SKM-1 treated with dmso at 0.1 percent for 144 hours (cell line): ENCODE results near the gene DUSP2.
A peak's percentile ranks its signal among the peaks of the same experiment; 100 is the strongest.

ENCODE experiments used
- DNase-seq: peaks from one replicate; lab custom pipeline; 2025; ENCODE audit not compliant: unreplicated experiment; lab: John Stamatoyannopoulos, UW

DUSP2 gene

DNA sequence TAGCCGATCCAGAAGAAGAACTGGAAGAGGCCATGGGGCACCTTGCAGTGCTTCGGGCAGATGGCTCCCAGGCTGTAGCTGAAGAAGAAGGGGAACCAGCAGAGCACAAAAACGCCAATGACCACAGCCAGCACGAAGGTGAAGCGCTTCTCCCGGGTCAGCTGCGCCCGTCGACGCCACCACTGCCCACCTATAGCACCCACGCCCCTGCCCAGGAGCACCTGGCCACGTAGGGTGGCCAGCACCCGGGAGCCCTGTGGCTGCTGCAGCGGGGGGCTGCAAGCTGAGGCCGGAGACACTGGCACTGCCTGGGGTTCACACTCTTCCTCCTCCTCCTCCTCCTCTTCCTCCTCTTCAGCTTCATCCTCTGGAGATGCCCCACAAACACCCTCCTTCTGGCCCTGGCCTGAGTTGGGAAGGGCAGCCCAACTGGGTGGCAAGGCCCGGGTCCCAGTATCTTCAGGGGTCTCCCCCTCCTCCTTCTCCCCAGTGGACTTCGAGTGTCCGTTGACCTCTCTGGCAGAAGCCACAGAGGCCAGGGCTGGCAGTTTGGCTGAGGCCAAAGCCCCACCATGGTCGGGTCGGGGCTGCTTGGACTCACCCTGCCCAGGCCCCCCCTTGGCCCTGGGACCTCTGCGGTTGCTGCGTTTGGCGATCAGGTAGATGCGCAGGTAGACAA, 30.2 kb downstream of the DUSP2 start:
- no peak for DNase-seq

DNA sequence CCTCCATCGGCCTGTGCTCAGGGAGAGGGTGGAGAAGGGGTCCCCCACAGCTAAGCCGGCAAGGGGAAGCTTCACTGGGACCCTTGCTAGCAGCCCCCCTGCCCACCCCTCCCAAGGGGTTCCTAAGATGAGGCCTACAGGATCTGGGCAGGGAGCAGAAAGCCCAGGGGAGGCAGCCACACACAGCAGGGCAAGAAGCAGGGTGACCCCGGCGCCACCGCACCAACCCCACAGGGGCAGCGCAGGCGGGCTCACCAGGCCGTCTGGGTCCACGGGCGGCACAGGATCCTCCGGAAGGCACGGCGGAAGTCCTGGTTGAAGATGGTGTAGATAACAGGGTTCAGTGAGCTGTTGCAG, 30.7 kb downstream of the DUSP2 start:
- DNase-seq = no peak

DNA sequence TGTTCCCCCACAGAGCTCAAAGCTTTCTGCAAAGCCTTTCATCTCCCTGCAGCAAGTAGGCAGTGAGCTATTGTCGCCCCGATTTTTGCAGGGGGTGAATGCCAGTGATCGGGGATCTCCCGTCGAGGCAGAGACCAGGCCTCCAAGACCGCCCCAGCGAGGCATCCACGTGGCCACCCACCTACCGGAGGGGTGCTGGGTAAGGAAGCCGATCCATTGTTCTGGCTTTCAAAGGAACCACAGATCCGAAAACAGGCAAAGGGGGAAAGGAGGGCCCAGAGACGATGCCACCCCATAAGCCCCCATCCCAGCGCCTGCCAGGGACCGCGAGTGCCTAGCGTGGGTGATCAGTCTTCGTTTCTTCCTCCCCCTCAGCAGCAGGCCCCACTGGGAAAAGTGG, 31.3 kb downstream of the DUSP2 start:
- no peak for DNase-seq

DNA sequence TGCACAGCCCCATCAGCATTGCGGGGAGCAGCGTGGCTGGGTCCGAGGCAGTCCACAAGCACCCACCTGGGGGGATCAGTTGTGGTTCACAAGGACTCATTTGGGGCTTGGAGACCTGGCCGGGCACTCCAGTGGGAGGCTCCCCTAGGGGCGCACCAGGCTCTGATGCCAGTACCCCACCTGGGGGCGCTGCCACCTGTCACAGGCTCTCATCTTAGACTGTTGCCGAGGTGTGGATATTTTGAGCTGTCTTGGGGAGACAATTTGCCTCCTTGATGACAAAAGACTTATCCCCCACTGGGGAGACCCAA, 31.9 kb downstream of the DUSP2 start:
- DNase-seq = no peak

DNA sequence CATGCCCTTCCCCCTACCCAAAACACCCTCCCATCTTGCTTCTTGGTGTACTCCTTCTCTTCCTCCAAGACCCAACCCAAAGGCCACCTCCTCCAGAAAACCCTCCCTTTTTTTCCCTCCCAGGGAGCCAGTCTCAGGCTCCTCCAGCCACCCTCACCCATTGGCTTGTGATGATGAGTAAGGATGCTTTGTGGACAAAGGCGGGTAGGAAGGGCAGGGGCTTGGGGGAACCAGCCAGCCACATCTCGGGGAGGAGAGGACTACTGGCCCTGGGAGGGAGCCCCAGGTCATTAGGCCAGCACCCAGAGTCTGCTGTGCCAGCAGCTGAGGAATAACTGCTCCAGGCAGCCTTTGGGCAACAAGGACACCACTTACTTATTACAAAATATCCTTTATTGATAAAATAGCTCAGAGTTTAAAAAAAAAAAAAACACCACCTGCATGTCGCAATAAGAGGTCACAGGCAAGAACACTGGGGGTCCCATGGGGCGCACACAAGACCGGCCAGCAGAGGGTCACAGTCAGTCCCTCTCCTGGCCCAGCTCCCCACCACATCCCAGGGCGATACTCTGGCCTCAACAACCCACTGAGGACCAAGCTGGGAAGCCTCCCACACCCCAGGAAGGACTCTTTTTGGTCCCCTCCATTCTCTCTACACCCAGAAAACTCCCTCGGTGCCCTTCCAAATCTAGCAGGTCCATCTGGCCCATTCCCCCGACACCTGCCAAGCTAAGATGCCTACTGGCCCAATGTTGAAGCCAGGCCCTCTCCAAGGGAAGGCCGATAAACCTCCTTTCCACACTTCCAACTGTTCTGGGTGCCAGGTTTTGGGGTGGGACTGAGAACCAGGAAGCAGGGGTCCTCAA, 32.5 kb downstream of the DUSP2 start:
- DNase-seq = no peak

DNA sequence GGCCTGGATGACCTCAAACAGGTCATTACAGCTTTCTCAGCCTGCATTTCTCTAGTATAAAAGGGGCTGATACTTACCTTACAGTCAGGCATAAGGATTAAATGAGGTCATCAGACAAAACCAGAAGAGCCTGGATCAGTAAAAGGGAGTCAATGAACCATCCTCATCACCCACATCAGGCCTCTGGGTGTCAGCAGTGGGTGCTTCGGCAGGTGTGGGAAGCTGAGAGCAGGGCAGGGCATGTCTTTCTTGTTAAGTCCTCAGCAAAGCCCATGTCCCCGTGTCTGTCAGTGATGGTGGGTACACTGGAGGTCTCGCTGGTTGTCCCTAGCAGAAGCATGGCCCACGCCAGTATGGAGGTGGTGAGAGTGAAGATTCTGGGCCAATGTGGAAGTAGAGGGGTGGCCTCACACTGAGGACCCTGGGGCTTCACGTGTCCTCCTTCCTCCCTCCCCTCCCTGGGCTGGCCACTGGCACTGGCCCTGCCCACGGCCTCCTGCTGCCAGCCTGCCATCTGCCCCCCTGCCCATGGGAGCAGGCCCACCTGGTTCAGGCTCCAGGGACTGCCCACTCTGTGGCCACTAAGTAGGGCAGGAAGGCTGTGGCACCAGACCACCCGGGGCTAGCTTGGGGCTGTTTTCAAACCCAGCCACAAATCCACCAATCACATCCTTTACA, 33.3 kb downstream of the DUSP2 start:
- DNase-seq = no peak

DNA sequence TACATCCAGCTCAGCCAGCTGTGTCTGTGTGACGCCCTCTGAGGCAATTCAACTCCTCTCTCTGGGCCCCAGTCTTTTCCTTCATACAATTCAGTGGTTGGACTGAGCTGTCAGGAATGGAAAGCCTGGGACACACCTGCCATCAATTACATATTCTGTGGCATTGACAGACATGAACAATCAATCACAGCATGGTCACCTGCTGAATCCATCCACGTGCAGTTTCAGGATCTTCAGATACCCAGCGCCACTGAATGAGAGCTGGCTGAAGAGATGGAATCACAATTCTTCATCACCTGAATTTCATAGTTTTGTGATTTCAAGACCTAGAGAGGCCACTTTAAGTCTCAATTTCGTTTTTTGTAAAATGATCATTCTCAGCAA, 34.0 kb downstream of the DUSP2 start:
- no peak for DNase-seq

DNA sequence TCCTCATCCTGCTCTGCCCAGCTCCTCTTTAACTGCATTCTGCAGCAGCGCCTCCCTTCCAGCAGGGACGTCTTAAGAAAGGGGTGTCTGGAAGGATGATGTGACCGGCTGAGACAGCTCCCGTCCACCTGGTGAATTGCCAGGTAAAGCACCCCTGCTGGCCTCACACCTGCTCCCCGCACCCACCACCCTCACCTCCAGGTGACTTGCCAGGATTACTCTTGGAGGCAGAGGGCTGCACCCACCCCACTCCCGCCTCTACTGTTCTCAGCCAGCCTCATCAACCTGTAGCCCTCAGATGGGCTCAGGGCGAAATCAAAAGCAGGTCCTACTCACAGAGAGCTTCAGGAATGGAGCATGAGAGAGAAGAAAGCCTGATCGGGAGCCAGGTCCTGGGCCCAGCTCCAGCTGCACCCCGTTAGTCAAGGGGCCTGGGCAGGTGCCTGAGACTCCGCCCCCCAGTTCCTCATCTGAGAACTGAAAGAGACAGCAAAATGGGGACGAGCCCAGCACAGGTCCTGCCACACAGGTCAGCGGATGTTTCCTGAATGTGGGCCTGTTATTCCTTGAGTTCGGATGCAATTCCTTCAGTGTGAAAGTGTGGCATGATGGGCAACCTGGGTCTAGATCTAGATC, 34.5 kb downstream of the DUSP2 start:
- no peak for DNase-seq

DNA sequence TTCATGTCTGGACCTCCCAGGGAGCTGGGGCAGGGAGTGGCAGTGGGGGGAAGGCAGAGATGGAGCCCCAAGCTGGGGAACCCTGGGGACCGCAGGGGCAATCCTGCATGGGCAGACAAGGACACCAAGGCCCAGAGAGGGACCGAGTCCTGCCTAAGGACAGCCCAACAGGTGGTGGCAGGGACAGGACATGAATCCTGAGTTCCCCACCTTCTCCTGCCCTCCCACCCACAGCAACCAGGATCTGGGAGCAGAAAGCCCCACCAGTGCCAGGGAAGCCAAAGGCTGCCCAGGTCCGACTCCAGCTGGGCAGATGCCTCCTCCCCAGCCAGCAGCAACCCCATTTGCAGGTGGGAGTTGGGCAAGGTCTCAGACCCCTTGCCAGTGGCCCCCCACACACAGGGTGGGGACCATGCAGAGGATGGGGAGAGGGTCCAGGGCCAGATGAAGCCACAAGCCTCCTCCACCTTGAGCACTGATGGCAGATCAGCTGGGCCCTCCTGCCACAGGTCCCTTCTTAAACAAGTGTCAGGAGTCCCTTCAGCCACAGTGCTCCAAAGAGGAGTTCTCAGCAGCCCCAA, 35.2 kb downstream of the DUSP2 start:
- no peak for DNase-seq

DNA sequence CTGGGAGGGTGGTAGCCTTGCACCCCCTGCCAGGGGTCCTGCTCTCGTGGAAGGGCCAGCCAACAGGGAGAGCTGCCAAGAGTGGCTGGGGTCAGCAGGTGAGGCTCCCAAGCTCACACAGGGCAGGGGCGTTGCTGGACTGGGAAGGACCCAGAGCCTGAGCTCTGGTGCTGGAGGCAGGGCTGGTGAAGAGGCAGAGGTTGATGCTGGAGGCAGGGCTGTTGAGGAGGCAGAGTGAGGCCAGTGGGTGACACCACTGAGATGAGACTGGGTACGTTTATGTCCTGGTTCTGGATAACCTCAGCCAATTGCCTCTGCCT, 35.9 kb downstream of the DUSP2 start:
- no peak for DNase-seq

DNA sequence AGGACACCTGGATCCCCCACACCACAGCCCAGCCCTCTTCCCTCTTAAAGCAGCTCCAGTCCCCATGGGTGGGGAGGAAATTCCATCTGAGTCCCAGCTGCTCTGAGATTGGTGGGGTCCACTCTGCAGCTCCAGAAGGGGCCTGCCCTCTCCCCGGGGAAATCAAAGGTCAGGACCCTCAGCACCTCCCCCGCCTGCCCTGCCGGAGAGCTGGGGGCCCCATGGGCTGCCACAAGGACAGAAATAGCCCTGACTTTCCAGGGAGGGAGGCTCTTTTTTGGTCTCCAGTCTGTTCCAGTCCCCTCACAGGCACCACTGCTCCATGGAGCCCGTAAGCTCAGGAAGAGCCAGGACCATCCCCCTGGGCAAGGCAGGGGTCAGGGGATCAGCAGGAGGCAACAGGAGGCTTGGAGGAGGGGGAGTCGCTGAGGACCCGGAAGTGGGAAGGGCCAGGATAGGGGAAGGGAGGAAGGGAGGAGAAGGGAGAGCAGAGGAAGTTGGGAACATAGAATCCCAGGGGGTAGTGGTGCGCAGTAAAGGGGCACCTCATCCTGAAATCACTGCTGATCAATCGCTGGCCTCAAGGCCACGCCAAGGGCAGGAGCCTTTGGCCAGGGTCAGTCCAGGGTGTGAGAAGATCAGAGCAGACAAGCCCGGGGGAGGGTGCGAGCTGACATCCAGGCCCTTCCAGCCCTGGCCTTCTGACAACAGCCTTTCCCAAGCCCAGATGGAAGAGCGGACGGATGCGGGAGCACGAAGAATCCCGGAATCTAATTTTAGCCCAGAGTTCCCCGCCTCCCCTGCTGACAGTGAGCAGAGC, 36.5 kb downstream of the DUSP2 start:
- DNase-seq = no peak

DNA sequence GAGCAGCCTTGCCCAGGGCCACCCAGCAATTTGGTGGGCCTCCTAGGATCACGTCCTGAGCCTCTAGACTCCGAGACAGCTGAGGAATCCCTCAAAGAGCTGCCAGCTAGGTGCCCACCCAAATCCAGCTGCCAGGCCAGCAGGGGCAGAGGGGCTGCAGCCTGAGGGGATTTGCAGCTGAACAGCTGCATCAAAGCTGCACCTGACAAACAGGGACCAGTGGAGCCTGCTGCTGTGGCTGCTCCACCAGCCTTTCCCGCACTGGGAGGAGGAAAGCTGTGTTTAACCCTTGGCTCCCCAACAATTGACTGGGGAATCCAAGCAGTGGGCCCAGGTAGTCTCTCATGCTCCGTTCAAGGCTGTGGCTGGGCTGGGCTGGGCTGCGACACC, 37.1 kb downstream of the DUSP2 start:
- no peak for DNase-seq

DNA sequence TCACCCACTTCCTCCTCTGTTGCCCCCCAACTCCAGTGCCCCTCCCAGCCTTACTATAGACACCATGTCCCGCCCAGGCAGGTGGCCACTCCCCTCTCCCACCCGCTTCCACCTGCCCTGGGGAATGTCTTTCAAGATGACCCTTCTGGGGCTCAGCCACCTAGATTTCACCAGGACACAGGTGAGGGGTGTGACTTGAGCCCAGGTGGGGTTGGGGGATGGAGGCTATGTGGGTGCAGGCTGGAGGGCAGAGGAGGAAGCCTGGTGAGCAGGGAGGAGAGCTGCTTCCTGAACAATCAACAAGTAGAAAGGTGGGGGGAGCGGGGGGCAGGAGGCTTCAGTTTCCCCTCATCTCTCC, 37.6 kb downstream of the DUSP2 start:
- no peak for DNase-seq

DNA sequence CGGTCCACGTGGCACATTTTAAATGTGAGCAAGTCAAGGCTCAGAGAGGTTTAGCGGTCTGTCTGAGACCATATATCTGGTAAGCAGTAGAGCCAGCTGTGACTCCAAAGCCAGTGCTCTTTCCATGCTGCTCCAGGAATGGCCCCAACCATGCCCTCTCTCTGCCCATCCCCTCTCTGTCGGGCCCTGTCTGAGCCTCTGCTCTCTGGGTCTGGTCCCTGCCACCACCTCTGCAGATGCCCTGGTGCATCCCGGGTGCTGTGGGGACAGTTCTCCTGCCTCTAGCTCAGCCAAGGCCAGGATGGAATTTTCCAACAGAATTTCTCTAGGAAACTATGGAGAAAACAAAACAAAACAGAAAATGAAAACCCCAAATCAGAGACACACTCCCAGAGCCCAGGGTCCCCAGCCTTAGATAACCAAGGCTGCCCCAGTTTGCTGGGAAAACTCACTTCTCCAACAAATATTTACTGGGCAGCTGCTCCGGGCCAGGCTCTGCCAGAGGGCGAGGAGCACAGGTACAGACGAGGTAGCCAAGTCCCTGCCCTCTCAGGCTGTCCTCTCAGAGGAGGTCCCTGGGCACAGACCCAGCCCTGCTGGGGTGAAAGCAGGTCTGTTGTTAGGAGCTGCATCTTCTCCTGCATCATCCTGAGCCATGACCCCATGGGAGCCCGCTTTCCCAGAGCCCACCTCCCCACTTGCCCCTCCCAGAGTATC, 38.1 kb downstream of the DUSP2 start:
- no peak for DNase-seq

DNA sequence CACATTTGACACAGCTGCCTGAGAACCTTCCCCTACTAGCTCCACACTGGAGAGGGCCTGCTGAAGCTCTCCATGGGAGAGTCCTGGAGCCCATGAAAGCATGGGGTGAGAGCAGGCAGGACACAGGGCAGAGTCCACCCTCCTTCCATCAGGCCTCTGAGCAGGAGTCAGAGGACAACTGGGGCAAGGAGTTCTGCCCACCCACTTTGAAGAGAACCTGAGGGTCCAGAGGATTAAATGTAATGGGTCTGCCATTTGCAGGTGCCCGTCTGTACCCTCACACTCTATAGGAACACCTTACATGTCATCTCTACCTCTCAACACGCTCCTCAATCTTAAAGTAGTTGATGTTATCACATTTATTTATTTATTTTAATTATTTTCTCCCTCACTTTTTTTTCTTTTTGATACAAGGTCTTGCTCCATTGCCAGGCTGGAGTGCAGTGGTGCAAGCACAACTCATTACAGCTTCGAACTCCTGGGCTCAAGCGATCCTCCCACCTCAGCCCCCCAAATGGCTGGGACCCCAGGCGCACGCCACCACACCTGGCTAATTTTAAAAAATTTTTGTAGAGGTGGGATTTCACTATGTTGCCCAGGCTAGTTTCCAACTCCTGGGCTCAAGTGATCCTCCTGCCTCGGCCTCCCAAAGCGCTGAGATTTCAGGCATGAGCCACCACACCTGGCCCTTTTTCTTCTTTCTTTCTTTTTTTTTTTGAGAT, 39.1 kb downstream of the DUSP2 start:
- no peak for DNase-seq

DNA sequence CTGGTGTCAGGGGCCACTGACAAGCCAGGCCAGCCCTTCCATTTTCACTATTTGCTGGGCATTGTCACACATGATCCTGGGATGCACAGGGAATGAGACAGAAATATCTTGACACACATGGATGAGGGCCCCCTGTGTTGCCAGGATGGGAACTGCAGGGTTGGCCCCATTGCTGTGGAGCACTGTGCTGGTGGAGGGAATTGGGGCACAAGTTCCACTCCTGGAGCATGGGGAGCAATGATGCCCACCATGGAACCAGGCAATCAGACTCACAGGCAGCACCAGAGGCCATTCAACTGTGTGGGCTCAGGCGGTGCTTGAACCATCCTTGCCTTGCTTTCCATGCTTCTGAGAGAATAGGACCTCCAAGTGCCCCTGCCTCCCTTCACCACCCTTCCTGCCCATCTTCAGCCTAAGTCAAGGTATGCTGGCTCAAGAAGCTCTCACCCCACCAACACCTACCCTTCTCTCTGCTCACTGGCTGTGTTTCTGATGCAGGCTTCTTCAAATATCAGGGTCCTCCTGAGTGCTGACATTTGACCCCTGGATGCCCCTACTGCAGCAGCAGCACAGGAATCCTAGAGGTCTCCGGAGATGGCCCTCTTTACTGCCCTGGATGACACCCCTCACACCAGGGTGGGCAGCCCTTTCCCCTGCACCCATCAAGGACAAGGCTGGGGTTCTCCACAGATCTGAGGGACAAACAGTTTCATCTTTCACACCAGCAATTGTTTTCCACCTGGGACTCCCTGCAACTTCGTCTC, 39.9 kb downstream of the DUSP2 start:
- DNase-seq = no peak

DNA sequence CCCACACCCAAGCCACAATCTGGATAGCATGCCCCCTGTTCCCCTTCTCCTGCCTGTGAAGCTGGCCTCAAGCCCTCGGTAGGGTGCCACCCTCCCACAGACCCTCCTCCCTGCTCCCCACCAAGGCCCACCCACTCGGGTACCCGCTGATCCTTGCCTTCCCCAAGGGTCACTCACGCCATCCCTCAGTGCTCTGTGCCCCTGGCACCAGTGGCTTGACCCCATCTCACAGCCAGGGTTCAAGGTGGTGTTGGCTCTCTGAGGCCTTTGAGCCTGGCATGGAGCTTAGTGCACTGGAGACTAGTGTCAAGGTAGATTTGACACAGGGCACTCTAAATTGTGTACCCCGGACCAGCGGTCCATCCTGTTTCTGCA, 40.8 kb downstream of the DUSP2 start:
- no peak for DNase-seq

DNA sequence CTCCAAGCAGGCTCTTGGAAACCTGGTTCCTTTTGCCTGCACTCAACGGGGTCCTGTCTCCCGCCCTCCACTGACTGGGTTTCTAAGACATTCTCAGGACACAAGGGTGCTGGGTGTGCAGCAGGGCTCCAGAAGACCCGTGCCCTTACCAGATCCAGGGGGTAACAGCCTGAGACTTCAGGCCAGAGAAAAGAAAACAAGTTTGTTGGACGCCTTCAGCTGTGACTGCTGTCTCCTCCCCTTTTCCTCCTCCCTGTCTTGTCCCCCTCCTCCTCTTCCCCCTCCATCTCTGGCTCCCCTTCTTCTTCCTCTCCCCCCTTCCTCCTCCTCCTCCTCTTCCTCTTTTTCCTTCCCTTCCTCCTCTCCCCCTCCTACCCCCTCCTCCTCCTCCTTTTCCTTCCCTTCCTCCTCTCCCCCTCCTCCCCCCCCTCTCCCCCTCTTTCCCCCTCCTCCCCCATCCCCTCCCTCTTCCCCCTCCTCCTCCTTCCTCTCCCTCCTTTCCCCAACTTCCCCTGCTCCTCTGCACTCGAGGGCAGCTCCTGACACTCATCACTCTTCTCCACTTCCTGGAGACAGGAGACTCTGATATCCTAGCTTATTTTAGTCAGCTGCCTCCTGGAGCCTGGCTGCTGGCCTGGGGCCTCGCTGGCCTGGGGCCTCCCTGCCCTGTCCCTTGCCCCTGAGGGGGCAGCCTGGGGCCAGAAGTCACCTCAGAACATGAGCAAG, 41.3 kb downstream of the DUSP2 start:
- DNase-seq = peak; percentile 70
